Fibroblast of skin of right biceps (primary cell): ENCODE data around the gene C12orf50.
A peak's percentile ranks its signal among the peaks of the same experiment; 100 is the strongest.
"Not testable (repeated sequence)": the region's sequence is repeated elsewhere in the genome, so short reads cannot be mapped to it uniquely, and the experiment has no call there.

Experiments
- DNase-seq: peaks from one replicate; pipeline ENCODE4 v3.0.0-alpha.2; 2013

Gene C12orf50

DNA sequence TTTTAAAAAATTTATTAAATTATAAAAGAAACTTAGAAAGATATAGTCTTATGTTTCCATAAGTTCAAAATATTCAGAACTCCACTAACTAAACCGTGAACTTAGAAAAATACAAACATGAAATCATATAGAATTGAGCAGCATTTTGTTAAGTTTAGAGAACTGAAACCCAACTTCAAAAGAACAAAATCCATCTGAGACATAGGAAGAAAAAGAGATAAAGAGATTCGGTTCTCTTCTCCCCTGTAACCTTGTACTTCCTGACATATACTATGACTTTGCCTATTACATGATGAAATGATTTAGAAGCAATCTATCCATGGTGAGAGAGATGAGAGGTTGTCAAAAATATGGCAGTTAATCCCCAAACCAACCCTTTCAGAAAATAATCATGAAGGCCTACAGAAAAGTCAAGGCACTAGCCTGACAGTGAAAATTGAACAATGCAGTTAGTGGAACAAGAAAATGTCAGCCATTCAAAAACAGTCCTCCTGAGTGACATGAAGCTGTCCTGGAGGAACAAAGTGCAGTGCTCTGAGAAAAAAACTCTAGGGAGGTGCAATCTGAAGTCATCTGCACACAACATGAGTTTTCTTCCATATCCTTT is 44.0 kb downstream of the C12orf50 start:
- no peak for DNase-seq

DNA sequence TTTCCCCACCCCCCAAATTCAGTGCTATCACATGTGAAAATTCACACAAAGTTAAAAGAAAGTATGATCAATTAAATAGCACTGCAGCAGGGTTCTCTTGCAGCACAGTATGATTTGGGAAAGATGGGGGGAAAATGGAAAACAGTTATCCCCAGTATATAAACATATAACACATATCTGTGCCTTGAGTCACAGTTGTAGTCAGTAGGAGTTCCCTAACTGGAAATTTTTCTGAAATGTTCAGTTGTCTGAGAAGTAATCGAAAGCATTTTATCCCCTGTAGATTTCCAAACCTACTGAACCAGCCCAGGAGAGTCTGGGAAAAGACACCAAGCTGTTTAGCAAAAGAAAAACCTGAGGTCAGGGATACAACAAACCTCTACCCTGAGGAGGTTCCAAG is 47.0 kb downstream of the C12orf50 start:
- peak; percentile 58 for DNase-seq

DNA sequence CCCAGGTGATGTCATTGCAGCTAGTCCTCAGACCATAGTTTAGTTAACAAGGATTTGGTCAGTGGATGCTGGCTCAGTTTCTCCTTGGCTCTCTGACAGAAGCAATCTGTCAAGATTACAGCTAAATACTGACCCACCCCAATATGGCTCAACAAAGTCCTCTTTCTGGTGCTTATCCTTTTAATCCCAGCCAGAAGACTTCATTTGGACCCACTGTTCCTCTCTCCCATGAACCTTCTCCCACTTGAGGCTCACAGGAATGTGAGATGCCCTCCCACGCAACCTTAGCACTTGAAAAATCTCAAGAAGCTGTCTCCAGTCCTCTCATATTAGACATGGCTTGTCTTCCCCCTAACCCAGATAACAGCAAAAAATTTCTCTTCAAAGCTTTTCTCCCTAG is 47.7 kb downstream of the C12orf50 start:
- peak; percentile 26 for DNase-seq

DNA sequence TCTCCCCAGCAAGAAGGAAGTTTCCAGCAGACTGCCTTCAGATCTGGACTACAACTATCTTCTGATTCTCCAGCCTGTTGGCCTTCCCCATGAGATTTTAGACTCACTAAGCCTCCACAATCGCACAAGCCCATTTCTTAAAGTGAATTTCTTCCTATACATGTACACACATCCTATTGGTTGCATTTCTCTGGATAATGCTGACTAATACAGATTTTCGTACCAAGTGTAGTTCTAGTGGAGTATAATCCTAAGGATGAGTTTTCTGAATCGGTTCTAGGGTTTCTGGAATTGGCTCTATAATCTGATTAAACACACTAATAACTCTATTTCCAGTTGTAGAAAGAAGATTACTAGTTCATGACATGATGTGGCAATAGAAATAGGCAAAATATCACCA is 53.3 kb downstream of the C12orf50 start:
- no peak for DNase-seq

DNA sequence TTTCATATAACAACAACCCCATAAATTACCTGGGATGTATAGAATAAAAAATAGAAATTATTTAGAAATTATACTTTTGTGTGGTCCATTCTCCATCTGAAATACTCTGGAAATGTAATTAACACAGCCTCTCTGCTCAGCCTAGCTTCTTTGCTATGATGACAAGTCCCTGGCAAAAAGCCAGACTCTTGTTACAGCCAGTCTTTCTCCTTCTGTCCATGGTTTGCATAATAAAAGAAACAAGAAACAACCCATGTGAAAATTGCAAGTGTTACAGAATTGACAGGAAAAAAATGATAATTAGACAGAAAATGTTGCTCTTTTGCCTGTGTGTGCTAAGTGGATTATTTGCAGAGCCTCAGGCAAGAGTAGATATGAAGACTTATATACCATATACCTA is 61.3 kb downstream of the C12orf50 start:
- DNase-seq, result no peak

DNA sequence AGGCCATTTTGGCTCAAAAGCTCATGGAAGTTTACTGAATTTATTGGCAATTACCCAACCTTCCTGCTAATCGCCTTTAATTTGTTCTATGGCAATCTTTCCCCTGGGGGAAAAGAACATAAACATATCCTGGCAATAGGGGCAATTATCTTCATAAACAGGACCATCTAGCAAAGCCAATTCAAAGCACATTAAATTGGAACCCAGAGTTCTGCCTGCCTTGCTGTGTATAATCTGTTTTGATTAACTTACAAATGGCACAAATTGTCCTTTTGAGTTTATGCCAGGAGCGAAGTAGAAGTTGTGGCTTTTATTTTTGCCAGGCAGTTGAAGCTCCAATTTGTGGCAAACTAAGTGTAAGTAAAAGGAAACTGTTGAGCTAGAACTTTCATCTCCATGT is 68.6 kb downstream of the C12orf50 start:
- no peak for DNase-seq

DNA sequence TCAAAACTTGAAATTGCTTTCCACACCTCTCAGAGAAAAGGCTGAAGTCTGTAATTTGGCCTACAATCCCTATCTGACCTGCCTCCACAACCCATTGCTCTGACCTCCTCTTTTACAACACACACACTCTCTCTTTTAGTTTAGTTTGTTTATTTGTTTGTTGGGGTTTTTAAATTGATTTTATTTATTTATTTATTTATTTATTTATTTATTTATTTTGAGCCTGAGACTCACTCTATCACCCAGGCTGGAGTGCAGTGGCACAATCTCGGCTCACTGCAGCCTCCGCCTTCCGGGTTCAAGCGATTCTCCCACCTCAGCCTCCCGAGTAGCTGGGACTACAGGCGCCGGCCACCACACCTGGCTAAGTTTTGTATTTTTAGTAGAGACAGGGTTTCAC is 75.2 kb downstream of the C12orf50 start:
- not testable (repeated sequence) for DNase-seq

DNA sequence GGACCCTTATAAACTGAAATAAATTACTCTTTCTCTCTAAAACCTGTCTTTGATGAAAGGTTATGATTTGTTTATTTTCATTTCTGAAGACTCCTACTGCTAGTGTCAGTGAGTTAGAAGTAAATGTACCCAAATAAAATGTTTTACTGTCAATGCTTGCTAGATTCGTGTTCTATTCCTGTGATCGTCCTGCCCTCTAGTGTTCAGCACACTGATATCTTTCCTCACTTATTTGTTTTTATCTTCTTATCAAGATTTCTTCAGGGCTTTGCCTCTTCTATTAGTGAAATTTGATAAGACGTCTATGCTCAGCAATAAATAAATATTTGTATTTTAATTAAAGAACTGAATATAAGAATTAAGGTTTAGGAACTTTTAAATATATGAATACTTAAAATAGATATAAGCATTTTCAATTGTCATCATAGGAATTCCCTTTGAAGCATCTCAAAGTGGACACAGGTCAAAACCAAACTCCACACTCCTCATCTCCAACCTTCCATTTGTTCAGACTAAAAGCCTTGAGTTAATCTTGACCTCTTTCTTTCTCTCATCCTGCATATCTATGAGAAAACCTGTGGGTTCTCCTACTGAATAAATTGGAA is 75.8 kb downstream of the C12orf50 start:
- peak; percentile 55 for DNase-seq

DNA sequence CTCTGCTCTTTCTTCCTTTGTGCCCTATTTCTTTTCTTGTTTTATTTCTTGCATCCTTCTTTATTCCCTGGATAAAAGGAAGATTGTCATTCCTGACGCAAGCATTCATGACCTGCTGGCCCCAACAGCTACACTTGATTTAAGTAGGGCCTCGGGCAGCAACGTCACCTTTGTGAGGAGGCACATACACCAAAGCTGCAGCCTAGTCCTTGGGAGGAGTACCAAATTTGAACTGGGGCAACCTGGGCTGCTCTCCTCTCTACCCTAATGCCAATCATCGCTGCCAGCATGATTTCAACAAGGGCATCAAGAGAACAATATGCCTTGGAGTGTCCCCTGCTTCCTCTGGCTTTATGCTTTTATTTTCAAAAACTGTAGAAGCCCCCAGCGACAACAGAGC is 76.4 kb downstream of the C12orf50 start:
- DNase-seq, result no peak

DNA sequence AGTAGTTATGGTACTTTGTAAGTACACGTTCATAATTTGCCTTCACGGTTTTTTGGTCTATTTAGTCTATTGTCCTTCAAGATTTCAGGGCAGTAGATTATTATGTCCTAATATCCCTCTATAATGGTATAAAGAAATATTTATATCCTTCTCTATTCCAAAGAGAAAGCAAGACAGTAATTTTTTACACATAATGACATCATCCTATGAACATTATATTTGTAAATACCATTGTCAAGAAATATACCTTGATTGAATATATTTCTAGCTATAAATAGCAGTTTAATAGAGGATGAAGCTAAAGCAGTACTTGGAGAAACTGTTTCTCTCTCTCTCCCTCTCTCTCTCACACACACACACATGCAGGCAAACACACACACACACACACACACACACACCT is 77.0 kb downstream of the C12orf50 start:
- no peak for DNase-seq

DNA sequence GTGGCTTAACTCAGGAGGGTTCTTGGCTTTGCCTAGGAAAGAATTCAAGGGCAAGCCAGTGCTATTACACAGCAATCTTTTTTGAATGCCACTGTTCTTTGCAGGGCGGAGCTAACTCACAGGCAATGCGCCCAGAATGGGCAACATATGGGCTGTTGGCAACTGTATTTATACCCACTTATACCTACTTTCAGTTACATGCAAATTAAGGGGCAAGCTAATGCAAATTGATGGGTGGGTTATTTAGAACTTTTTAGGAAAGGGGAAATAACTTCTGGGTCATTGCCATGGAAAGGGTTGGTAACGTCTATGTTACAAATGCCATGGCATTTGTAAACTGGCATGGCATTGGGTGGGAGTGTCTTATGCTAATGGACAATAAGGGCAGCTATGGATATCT is 85.4 kb downstream of the C12orf50 start:
- no peak for DNase-seq

DNA sequence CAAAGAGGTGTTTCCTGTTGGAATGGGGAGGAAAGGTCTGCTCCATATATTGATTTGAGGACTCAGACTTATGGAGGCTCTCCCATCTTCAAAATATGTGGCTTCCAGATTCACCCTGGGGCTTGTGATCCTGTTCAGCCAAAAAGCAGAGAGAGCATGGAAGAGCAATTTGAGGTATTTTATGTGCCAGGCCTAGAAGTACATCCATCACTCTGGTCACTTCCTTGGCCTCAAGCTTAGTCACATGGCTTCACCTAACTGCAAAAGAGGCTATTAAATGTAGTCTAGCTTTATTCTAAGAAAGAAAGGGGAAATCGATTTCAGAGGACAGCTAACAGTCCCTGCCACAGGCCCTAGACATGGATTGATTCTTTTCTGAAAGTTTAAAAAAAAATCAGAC is 86.2 kb downstream of the C12orf50 start:
- no peak for DNase-seq

DNA sequence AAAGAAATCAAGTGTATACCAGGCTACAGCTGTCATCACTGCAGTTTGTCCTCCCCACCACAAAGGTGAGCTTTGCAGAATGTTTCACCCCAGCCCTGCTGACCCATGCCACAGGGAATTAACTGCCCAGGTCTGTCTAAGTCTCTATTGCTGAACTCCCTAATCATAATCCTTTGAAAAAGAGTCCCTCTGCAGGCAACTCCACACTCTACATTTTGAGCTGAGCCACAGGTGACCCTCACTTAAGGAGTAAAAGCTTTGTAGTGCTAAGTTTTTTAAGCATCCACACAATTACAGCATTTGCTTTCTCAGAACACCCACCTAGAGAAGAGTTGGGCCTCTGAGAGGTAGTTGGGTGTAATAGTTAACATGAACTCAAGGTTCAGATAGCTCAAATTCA is 90.0 kb downstream of the C12orf50 start:
- no peak for DNase-seq

DNA sequence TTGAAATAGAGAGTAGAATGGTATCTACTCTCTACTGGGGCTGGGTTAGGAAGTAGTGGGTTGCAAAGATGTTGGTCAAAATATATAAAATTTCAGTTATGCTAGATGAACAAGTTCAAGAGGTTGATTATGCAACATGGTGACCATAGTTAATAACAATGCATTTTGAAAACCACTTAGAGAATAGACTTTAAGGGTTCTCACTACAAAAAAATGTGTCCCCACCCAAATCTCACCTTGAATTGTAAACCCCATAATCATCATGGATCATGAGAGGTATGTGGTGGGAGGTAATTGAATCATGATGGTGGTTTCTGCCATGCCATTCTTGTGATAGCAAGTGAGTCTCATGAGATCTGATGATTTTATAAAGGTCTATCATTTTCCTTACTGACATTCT is 94.0 kb downstream of the C12orf50 start:
- peak; percentile 12 for DNase-seq

DNA sequence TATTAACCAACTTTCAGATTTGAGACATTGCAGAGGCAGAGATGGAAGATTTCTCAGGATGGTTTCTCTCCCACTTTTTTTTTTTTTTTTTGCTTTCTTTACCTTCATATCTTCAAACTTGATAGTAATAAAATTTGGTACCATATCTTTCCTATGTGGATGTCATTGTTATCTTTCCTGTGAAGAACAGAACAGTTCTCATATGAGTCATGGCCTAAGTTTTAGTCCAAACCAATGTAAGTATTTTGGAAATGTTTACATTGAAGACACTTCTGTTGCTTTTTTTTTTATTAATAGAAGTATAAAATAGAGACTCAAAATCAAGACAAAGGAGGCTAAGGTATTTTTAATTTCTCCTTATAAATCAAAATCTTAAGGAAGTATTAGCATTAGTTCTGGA is 95.2 kb downstream of the C12orf50 start:
- peak; percentile 25 for DNase-seq

DNA sequence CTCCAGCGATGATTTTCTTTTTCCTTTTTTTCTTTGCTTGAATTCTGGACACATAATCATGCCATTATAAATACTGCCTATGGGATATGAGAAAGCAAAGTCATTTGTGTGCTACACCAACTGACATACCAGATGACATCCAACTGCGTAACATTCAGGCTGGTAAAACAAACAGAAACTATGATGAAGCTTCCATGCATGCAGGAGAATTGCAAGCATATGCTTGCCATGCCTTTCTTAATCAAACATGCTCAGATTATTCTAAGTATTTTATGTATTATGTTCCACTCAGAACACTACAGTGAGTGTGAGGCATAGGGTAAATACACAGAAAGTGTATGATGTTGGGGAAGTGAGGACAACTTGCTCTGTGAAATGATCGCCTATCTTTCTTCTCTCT is 97.4 kb downstream of the C12orf50 start:
- DNase-seq, result peak; percentile 81

DNA sequence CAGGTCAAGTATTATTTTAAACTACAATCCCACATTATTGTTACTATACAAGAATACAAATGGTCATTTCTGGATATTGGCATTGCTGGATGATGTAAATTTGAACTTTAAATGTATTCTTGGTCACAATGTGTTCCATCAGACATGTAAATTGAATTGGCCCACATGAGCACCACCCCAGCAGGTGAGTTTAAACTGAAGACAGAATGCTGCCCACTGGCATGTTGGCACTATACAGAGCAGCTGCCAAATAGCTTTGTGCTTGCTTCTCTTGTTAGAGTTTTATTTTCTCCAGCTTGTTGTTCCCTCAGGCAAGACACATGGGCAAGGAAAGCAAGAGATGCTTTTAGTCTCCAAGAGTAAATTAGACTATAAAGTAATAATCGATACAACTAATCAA is 98.6 kb downstream of the C12orf50 start:
- no peak for DNase-seq
